Endometrium (tissue), 2 donors: ENCODE measurements around the gene ASB1.
"Not testable (repeated sequence)": the region's sequence is repeated elsewhere in the genome, so short reads cannot be mapped to it uniquely, and the experiment has no call there.

Source experiments
- FAIRE-seq: peaks from 2 replicates; lab custom pipeline; 2012; peaks lifted over from hg19 to GRCh38; lab: Jason Lieb, UNC
- donor health status: control.
- donor health status: control.

The ASB1 gene

DNA sequence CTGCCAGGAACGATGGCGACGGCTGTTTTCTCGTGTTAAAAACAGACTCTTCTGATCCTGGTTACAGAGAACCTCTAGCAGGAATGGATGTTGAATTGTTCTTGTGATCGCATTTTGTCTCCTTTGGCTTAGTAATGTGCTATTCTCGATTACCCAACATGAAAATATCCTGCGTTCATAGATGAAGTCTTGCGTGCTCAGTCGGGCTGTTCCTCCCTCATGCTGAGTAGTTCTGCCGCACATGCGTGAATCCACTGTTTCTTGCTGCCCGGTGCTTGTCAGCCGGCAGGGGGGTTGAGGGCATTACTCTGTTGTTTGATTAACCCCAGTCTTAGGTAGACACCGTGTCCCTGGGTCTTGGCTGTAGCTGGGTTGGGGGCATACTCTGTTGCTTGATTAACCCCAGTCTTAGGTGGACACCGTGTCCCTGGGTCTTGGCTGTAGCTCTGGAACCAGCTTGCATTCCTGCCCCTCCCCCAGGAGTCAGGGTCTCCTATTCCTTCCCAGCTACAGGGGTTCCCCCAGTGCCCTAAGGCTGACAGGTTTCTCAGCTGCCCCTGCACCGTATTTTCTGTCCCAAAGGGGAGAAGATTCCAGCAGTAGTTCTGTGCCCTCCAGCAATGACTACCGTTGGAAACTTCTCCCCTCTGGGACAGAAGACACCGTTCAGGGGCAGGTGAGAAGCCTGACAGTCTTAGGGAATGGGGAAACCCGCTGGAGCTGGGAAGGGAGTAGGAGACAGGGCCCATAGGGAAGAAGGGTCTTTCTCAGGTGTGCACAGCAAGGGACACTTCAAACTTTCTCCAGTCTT is 22.1 kb upstream of the ASB1 start:
- FAIRE-seq: no peak

DNA sequence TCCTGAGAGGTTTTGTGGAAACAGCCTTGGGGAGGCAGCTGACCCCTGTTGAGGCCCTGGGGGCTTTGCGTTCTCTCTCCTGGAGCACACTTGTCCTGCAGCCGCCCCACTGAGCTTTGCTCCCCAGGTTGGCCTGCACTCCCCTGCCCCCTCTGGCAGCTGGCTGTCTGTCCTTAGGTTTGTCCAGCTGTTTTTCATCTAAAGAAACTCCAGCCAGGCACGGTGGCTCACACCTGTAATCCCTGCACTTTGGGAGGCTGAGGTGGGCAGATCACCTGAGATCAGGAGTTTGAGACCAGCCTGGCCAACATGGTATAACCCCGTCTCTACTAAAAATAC is 21.5 kb upstream of the ASB1 start:
- not testable (repeated sequence) for FAIRE-seq

GRCh38 chr2:238406221-238406997 is 20.3 kb upstream of the ASB1 start:
- FAIRE-seq: no peak

DNA sequence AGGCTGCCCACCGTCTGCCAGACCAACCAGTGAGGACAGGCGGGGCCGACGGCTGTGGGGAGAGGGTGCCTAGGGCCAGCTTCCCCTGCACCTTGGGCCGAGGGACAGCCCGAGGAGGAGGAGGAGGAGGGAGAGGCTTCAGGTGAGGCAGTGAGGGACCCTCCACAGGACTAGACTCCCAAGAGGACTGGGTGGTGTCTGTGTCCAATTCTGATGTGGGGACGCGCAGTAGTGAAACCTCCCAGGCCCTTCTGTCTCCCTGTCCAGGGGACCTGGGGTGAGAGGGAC is 19.8 kb upstream of the ASB1 start:
- no peak for FAIRE-seq

DNA sequence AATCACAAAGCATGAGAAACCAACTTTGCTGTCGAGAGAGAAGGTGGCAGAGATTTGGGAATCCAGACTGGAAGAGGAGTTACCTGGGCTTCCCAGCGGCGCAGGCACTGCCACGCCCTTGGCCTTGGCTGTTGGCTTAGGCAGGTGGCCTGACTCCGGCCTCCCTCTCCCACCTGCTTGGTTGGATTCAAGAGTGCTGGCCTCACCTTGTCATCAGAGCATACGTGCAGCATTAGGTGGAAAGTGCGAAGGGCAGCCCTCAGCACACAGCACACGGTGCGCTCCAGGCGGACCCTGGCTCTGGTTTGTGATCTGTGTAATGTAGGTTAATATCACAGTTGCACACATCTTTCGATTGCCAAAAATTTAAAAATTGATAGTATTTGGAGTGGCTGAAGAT is 19.2 kb upstream of the ASB1 start:
- FAIRE-seq: no peak

- no peak for FAIRE-seq
Observed at GRCh38 chr2:238408615-238409340, 17.9 kb upstream of the ASB1 start.

DNA sequence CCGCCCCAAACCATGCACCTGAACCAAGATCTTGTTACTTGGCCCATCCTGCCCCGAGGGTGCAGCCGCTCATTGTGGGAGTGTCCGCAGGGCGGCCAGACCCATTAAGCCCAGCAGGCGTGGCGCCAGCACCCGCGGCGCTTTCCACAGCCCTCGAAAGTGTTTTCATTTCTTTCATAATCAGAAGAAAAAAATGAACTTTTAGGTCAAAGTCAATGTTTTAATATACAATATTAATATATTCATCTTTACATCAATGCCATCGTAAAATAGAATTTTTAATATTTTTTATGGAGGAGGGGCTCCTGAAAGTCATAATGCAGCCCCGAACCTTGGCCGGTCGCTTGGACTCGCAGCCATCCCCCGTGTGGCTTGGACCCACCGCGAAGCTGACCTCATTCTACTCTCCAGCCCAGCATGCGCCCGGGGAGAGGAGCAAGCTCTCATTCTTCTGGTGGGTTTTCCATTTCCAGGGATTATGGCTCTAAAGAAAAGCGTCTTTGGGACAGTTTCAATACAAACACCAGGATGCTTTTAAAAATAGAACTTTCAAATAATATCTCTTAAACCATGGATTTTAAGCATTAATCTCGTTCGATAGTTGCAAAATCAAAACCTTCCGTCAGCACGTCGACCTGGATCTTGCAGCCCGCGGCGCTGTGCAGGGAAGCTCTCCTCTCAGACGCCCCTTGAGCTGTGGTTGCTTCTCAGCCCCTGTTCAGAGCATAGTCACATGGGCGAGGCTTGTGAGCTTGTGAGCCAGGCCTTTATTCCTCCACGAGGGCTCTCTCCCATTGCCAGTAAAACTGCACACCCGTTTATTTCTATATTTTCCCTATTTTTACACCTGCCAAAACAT is 17.2 kb upstream of the ASB1 start:
- FAIRE-seq: no peak

DNA sequence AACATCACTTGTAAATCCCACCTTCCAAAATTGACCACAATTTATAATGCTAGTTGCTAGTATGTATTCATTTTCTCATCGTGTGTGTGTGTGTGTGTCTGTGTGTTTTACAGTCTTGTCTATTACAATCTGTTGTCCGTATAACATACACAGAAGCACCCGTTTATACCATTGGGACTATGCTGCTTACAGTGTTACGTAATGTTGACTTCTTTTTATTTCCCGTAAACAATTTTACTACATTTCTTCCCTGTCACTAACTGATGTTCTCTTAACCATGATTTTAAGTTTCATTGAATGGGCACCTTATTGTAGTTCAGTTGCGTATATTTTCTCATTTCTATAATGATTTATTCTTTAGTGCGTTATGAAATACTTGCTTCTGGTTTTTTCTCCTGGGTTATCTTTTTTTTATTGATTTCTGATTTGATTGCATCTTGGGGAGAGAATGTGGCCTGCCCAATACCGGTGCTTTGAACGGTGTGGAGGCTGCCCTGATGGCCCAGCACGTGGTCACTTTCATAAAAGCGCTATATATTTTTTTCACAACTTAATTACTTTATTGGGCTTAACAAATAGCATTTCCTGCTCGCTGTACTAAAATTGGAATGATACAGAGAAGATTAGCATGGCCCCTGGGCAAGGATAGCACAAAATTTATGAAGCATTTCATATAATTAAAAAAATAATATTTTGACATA is 14.5 kb upstream of the ASB1 start:
- no peak for FAIRE-seq

DNA sequence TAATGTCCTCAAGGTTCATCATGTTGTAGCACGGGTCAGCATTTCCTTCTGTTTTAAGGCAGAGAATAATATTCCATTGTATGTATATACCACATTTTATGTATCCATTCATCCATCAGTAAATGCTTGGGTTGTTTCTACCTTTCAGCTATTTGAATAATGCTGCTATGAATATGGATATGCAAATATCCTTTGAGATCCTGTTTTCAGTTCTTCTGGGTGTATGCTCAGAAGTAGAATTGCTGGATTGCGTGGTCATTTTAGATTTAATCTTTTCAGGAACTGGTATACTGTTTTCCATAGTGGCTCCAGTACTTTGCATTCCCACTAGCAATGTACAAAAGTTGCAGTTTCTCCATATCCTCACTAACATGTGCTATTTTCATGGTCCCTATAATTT is 13.4 kb upstream of the ASB1 start:
- FAIRE-seq: no peak

DNA sequence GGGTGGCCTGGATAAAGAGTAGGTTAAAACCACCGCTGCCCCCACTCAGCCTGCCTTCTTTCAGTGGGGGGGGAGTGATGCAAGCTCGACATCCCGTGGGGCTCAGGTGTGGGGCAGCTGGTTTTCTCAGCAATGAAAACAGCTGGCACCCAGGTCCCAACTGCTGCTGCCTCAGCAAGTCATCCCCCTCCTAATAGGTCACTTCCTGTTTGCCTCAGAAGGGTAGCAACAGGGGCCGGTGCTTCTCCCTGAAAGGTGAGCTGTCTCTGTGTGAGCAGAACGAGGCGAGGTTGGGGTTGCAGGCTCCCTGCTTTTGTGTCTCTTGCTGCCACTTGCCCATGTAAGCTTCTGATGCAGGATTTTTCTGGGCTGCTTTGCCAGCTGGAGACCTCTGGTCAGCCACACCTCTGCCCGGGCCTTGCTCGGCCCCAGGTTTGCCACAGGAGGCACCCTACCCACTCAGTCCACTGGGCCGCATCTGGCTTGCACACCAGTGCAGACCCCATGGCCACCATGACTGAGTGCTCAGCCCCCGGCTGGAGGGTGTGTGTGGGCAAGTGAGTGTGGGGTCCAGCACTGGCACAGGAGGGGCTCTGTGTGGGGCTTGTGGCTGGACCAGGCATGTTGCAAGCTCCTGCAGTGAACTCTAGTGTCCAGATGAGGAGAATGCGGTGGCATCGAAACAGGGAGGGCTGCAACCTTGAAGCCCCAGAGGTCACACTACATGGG is 11.5 kb upstream of the ASB1 start:
- no peak for FAIRE-seq

GRCh38 chr2:238415893-238416292 is 10.8 kb upstream of the ASB1 start:
- FAIRE-seq: no peak

DNA sequence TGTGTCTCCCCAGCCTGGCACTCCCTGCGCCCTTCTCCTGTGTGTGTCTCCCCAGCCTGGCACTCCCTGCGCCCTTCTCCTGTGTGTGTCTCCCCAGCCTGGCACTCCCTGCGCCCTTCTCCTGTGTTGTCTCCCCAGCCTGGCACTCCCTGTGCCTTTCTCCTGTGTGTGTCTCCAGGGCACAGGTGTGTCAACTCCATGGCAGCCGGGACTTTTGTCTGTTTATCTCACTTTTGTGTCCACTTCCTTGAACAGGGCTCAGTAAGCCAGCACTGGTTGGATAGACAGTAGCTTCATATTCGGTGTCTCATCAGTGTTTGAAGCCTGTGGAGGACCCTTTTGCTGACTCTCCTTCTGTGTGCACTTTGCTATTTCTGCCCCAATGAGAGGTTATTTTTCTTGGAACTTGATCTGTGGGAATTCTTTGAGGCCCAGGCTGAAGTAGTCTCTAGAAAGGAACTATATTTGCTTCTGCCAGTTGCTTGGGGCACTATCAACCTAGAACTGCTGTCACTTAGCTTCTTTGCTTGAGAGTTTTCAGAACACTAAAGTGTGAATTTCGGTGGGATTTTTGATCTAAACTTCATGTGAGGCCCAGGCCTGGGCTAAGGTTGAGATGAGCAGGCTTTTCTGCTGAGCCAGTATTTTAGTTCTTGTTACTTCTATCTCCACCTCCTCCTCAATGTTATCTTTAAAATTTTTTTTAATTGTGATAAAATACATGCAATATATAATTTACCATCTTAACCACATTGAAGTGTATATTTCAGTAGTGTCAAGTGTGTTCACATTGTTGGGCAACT is 8.3 kb upstream of the ASB1 start:
- FAIRE-seq: no peak

DNA sequence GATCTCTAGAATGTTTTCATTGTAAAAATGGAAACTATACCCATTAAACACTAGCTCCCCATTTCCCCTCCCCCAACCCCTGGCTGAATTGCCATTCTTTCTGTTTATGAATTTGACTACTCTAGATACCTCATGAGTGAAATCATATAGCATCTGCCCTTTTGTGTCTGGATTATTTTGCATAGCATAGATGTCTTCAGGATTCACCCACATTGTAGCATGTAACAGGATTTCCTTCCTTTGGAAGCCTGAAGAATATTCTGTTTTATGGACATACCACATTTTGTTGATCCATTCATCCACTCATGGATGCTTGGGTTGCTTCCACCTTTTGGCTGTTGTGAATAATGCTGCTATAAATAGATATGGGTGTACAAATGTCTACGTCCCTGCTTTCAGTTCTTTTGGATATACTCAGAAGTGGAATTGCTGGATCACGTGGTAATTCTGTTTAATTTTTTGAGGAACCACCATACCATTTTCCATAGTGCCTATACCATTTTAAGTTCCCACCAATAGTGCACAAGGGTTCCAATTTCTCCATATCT is 7.7 kb upstream of the ASB1 start:
- FAIRE-seq: no peak

DNA sequence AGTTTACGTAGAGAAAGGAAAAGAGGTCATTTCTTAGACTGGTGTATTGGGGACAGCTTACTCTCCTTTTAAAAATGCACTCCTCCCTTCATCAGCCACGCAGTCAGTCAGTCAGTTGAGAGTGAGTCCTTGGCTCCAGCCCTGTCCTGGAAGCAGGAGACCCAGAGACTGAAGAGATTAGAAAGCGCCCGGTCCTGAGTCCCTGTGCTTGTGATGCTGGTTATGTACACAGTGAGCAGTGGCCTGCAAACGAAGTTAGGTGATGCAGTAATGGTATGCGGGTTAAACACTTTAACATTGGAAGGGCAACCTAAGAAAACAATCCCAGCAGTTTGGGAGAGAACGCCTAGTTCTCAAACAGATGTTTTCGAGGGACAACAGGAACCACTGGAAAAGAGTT is 6.3 kb upstream of the ASB1 start:
- FAIRE-seq: no peak

- no peak for FAIRE-seq
Observed at GRCh38 chr2:238420878-238421694, 5.6 kb upstream of the ASB1 start.

GRCh38 chr2:238421695-238422035 is 5.1 kb upstream of the ASB1 start:
- no peak for FAIRE-seq

DNA sequence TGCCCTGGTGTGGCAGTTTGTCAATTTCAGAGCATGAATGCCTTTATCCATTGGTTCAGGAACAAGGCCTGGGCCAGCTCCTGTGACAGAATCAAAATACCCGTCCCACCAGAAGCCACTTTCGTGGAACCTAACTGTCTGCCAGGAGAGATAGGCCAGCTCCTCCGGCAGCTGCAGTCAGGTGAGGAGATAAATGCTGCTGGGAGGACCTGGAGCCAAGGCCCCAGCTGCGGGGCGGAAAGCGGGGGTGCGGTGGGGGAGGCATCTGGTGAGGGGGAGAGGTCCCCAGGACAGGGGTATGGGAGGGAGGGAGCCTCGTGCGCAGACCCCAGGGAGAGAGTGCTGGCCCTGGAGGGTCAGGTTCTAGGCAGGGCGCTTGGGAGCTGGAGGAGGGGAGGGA is 4.4 kb upstream of the ASB1 start:
- no peak for FAIRE-seq

DNA sequence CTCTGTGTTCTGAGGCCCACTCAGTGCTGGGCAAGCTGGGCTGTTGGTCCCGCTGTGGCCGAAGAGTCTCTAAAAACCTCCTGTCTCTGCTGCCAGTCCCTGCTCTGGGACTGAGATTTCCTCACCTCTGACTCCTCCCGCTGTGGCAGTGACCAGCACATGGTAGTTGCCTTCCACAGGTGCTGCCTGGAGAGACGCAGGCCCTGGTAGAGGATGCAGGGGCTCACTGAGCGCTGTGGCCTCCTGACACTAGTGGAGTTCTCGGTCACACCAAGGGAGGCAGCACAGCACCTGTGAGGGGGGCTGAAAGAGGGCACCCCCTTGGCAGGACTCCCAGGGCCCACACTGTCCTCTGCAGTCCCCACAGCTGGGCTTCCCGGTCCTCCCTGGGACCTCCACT is 3.8 kb upstream of the ASB1 start:
- FAIRE-seq: no peak
